HUES48 (cell line): Measurements from ENCODE around the gene BACH2.

Experiments
- H3K27ac ChIP-seq: one replicate; pipeline ENCODE4 v1.7.0; 2013; ENCODE audit warnings: low read depth, low read length, inconsistent platforms
- H3K27me3 ChIP-seq: 2 replicates; pipeline ENCODE4 v1.6.1; 2013; ENCODE audit warnings: mild to moderate bottlenecking, low read length; ENCODE audit not compliant: control insufficient read depth, insufficient read depth
- H3K36me3 ChIP-seq: 2 replicates; pipeline ENCODE4 v1.6.1; 2013; ENCODE audit warnings: low read length; ENCODE audit not compliant: control insufficient read depth, insufficient read depth
- H3K4me1 ChIP-seq: 2 replicates; pipeline ENCODE4 v1.6.1; 2013; ENCODE audit warnings: mild to moderate bottlenecking, low read length; ENCODE audit not compliant: control insufficient read depth, insufficient read depth
- H3K4me3 ChIP-seq: 2 replicates; pipeline ENCODE4 v1.5.1; 2013; ENCODE audit warnings: mild to moderate bottlenecking, low read depth, low read length
- H3K9ac ChIP-seq: 2 replicates; pipeline ENCODE4 v1.6.1; 2013; ENCODE audit warnings: mild to moderate bottlenecking, low read depth, low read length, moderate library complexity
- H3K9me3 ChIP-seq: 2 replicates; pipeline ENCODE4 v1.6.1; 2013; ENCODE audit warnings: low read length; ENCODE audit not compliant: control insufficient read depth, insufficient read depth

The BACH2 gene

DNA sequence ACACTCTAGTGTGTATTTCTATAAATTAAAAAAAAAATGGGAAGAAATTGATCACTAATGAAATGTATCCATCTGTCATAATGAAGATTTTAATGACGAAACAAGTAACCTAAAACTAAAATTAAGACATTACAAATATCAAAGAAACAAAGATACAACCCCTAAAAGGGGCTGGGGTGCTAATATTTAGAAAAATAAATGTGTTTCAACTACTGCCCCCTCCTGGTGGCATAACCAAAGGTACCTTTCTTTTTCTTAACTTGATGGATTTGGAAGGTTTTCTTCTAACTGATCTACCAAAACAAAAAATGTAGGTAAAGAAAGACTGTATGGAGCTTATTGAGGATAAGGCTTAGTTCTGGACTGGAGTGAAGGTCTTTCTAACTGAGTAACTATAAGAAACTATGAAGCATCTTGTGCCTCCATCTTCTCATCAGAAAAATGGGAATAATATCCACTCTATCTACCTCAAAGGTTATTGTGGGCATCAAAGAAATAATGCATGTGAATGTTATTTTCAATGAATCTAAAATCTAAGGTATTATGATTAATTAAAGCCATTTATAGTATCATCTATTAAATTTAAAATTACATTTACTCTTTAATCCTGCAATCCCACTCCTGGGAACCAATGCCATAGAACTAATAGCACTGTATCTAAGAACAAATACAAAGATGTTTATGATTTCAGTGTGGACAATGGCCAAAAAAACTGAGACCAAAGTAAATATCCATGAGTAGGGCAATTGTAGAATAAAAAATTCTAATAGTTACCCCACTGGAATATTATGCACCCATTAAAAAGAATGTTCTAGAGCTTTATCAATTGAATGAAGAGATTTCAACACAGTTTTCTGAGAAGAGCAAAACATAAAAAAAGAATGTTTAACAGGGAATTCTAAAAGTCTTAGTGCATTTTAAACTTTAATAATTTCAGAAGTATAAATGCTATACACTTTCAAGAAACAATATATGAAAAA is 117.2 kb downstream of the BACH2 start:
- Histone ChIP-seq H3K4me3 (no peak overlapping the region), H3K9me3 (no peaks in the 10 kb centered on the region)

DNA sequence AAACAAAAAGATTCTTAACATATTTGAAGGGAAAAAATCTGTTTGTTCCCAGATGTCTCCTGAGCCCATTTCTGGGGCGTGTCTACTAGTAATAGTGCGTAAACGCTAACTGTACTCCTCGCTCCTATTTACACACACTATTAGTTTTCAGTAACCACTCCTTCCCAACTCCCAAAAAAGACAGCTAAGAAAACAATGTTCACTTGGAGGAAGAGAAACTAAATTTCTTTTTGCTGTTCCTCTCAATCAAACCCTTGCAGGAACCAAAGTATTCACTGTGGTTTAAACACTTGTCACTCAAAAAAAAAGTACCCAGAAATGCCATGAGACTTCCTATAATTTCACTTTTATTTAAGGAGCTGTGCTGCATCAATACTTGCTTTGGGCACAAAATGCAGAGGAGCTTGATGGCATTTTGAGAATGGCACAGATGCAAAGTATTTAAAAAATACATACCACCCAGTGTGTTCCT is 118.2 kb downstream of the BACH2 start:
- Histone ChIP-seq H3K27me3 (no peaks in the 10 kb centered on the region), H3K9ac (no peak overlapping the region), H3K4me3 (no peak overlapping the region), H3K4me1 (no peaks in the 10 kb centered on the region), H3K36me3 (no peaks in the 10 kb centered on the region), H3K9me3 (no peaks in the 10 kb centered on the region), H3K27ac (no peak overlapping the region)

More for the DNA sequence above, 117.2 kb downstream of the BACH2 start:
- Histone ChIP-seq H3K4me1 (peaks cover 2% of the 10 kb centered on the region; the same call in 1 of the 2 replicates), H3K9ac (no peak overlapping the region), H3K27ac (no peak overlapping the region), H3K36me3 (no peaks in the 10 kb centered on the region), H3K27me3 (no peaks in the 10 kb centered on the region)

DNA sequence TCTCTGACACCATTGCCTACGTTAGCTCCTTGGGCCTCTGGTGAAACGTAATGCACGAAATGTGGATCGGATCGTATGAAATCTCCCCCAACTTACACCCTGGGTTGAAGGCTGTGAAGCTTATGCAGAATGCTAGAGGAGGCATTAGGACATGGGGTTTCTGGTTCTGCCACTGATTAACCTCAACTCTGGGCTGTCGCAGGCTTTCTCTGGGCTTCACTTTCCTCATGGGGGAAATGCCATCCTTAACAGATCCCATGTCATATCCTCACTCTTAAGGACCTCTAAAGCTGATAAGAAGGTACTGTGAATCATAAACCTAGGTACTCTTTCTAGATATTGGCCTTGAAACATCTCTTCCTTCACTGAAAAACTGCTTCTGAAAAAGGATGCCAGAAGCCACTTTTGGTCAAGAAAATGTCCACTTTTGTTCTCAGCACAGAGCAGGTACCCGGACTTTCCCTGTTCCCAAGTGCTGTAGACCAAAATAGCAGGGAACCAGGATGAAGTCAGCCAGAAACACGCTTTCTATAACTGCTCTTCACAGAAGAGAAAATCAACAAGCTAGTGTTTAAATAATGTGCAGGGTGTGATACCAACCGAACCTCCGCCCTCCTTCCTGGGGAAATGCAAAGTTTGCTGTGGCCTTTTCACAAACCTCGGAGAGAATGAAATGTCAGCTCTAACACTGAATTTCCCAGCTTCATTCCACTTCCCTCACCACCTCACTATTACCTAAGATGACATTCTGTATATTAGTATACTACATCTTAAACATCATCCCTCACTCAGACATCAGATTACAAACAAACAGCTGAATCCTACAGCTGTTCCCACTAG is 118.9 kb downstream of the BACH2 start:
- H3K9ac ChIP-seq, result no peak overlapping the region
- no peak overlapping the region for H3K27ac ChIP-seq
- H3K27me3 ChIP-seq, result no peaks in the 10 kb centered on the region
- no peaks in the 10 kb centered on the region for H3K4me1 ChIP-seq
- no peaks in the 10 kb centered on the region for H3K36me3 ChIP-seq
- no peak overlapping the region for H3K4me3 ChIP-seq
- peaks cover 3% of the 10 kb centered on the region; the same call in 1 of the 2 replicates for H3K9me3 ChIP-seq

DNA sequence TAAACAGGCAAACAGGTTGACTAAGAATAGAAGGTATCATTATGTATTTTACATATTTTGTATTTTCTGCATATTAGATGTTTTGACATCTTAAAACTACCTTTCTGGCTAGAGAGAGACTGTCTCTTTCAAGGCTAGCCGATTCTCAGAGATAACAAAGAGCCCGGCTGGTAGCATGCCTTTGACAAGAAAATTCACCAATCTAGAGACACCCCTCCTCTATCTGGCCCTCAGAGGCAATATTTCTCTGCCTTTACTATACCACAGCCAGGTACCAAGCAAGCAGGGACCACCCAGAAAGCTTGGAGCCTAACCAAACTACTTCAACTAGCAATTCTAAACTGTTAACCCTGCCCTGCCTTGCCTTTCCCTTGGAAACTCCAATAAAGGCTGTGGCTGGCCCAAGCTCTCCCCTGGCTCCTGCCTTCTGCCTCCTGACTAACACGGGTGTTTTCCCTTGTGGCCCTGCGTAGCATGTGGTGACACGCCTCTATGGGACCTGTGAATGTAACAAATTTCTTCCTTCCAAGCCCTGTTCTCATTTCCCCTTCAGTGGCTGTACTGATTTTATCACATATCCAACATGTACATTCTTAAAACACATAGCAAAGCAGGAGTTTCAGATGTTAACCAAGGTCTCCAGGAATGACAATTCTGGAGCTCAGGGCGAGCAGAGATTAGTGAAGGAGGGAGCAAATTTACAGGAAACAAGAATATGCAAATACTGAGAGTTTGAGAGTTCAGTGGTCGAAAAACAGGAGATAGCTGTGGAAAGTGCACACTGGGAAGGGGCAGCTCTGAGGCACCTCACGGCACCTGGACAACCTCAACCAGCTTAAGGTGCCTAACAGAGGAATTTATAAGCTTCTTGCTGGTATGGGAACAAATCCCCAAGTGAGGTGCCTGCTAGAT is 120.8 kb downstream of the BACH2 start:
- no peaks in the 10 kb centered on the region for H3K4me1 ChIP-seq
- no peak overlapping the region for H3K9ac ChIP-seq
- H3K36me3 ChIP-seq, result no peaks in the 10 kb centered on the region
- H3K4me3 ChIP-seq, result no peak overlapping the region
- no peak overlapping the region for H3K27ac ChIP-seq
- peaks cover 3% of the 10 kb centered on the region; the same call in 1 of the 2 replicates for H3K9me3 ChIP-seq
- H3K27me3 ChIP-seq, result no peaks in the 10 kb centered on the region

- Histone ChIP-seq H3K4me1 (0 out of 2 replicates have a peak, but pooled peaks cover 6% of the 10 kb centered on the region), H3K4me3 (no peak overlapping the region), H3K9me3 (peaks cover 3% of the 10 kb centered on the region; the same call in 1 of the 2 replicates), H3K36me3 (no peaks in the 10 kb centered on the region), H3K9ac (no peak overlapping the region), H3K27ac (no peak overlapping the region), H3K27me3 (no peaks in the 10 kb centered on the region)
Measured at GRCh38 chr6:90173262-90173925, 123.2 kb downstream of the BACH2 start.

DNA sequence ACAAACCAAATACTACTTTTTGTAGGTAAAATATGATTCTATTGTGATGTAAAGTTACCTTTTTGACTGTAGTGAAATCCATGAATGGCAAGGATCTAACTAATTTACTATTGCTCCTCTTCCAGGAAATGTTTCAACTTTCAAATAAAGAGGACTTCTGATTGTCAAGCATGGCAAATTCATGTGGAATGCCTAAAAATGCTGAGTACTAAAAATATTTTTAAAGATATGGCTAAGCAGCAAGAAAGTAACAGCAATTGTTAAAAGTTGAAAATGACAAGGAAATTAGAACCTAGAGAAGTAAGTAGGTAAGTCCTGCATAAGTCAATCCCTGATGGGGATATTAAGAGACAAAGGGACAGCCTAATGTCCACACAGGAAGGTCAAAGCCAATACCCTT is 126.0 kb downstream of the BACH2 start:
- Histone ChIP-seq H3K9me3 (peaks cover 3% of the 10 kb centered on the region; the same call in 1 of the 2 replicates), H3K36me3 (no peaks in the 10 kb centered on the region), H3K27ac (no peak overlapping the region), H3K4me3 (no peak overlapping the region), H3K9ac (no peak overlapping the region), H3K4me1 (0 out of 2 replicates have a peak, but pooled peaks cover 6% of the 10 kb centered on the region), H3K27me3 (no peaks in the 10 kb centered on the region)

DNA sequence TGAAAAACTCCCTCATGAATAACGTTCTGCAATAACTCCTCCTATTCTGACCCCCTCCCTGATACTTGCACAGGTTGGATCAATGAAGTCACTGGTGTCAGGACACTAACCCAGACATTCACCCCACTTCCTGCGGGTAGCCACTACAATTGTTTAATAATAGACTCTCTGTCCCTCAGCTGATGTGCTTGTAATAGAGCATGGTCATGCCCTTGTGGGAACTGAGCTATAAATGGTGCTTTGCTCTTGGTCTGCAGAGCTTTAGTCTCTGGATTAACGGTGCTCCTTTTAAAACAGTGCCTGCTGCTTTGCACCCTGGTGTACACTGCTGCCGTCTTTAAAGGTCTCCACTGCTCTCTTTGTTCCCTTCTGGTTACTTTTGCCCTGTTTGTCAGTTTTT is 127.3 kb downstream of the BACH2 start:
- H3K9ac ChIP-seq, result no peak overlapping the region
- H3K4me1 ChIP-seq, result 0 out of 2 replicates have a peak, but pooled peaks cover 6% of the 10 kb centered on the region
- no peaks in the 10 kb centered on the region for H3K27me3 ChIP-seq

DNA sequence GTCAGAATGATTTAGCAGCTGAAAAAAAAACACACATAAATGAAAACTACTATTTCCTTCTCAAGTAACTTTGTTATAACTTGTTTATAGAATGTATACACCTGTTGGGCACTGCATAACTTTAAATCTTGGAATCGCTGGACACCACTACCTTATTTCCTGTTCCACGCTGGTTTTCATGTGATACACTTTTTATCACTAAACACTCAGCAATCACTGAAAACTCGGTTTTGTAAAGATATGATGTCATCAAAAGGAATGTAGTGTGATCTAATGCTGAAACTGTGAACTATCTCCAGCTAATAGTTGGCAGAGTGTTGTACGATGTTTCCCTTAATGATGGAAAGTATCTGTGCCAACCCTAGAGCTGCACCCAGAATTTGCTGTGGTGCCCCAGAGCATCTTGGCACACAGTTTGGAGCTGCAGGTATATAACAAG is 127.9 kb downstream of the BACH2 start:
- 0 out of 2 replicates have a peak, but pooled peaks cover 6% of the 10 kb centered on the region for H3K4me1 ChIP-seq
- H3K27ac ChIP-seq, result no peak overlapping the region
- H3K9ac ChIP-seq, result no peak overlapping the region
- no peak overlapping the region for H3K4me3 ChIP-seq
- H3K36me3 ChIP-seq, result no peaks in the 10 kb centered on the region
- H3K27me3 ChIP-seq, result no peaks in the 10 kb centered on the region
- peaks cover 3% of the 10 kb centered on the region; the same call in 1 of the 2 replicates for H3K9me3 ChIP-seq

More for the DNA sequence above, 127.3 kb downstream of the BACH2 start:
- H3K4me3 ChIP-seq, result no peak overlapping the region
- H3K36me3 ChIP-seq, result no peaks in the 10 kb centered on the region
- H3K9me3 ChIP-seq, result peaks cover 3% of the 10 kb centered on the region; the same call in 1 of the 2 replicates
- no peak overlapping the region for H3K27ac ChIP-seq

DNA sequence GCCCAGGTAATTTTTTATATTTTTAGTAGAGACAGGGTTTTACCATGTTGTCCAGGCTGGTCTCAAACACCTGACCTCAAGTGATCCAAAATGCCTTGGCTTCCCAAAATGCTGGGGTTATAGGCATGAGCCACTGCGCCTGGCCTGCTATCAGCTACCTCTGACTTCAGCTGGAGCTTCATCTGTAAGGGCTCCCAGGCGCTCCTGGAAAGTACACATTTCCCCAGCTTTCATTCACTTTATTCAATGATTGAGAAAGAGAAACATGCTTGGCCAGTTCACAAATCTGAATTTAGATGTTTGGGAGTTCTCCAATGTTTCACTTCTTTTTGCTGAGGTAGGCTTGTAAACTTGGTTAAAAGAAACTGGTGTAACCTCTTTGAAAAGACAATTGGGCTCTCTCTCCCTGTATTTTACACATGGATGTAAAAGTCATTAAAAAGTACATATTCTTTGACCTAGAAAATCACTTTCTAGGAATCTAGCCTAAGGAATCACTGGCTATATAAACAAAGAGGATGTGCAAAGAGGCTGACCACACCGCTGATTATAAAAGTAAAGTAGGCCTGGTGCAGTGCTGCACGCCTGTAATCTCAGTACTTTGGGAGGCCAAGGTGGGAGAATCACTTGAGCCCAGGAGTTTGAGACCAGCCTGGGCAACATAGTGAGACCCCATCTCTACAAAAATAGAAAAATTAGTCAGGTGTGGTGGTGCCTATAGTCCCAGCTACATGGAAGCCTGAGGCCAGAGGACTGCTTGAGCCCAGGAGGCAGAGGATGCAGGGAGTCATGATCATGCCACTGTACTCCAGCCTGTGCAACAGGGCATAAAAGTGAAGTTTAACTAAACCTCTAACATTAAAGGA is 128.9 kb downstream of the BACH2 start:
- H3K27ac ChIP-seq, result no peak overlapping the region
- no peaks in the 10 kb centered on the region for H3K9me3 ChIP-seq
- H3K9ac ChIP-seq, result no peak overlapping the region
- no peaks in the 10 kb centered on the region for H3K27me3 ChIP-seq
- peaks cover 11% of the 10 kb centered on the region; the same call in 1 of the 2 replicates for H3K4me1 ChIP-seq
- no peaks in the 10 kb centered on the region for H3K36me3 ChIP-seq
- H3K4me3 ChIP-seq, result no peak overlapping the region
